Motor neuron (in vitro differentiated cells): ENCODE data around the gene HTR3C. TPM values are rescaled to one million over a fixed set of nuclear protein-coding genes. Genes with fewer than 3 reads are reported as not detected.

Source experiments
- total RNA-seq, 8 experiments: library from RNA; unstranded; fragments of 300-600 nt; gene quantifications; 2 replicates each; pipeline versions ENCODE4 v1.2.3 to v1.2.4, GENCODE V29; 2022

HTR3C gene
- total RNA-seq, 8 experiments from 2014 or later: not detected

Other genes starting within 250 kb of the HTR3C start
- gene MAP6D1, start 227.5 kb upstream of the HTR3C start, total RNA-seq: 1 to 10 TPM in 7 of 8 experiments, not detected in 1; 1.2 to 4.4 (median 2.1) TPM
- gene PARL, start 168.2 kb upstream of the HTR3C start, total RNA-seq: 10 to 100 TPM; 33.7 to 68.8 (median 47.3) TPM
- 10 to 100 TPM; 25.7 to 93.7 (median 36.4) TPM for gene ABCC5, start 35.2 kb upstream of the HTR3C start, total RNA-seq
- gene HTR3D, start 21.3 kb upstream of the HTR3C start, total RNA-seq: not detected
- under 1 TPM in 7 of 8 experiments, not detected in 1; 0.05 to 0.49 (median 0.25) TPM for gene HTR3E, start 44.0 kb downstream of the HTR3C start, total RNA-seq
- 10 to 100 TPM; 24.7 to 60.9 (median 37.4) TPM for gene EIF2B5, start 82.3 kb downstream of the HTR3C start, total RNA-seq
- gene DVL3, start 102.3 kb downstream of the HTR3C start, total RNA-seq: 10 to 100 TPM; 23.1 to 64.8 (median 34.6) TPM
- gene AP2M1, start 121.8 kb downstream of the HTR3C start, total RNA-seq: 100 to 1,000 TPM; 218 to 443 (median 274) TPM
- 10 to 100 TPM; 21.6 to 67.9 (median 40.6) TPM for gene ABCF3, start 133.2 kb downstream of the HTR3C start, total RNA-seq
- gene VWA5B2, start 176.5 kb downstream of the HTR3C start, total RNA-seq: 1 to 10 TPM in 5 of 8 experiments, under 1 TPM in 3; 0.36 to 3.3 (median 1.7) TPM
- gene ALG3, start 195.9 kb downstream of the HTR3C start, total RNA-seq: 10 to 100 TPM; 19.9 to 65.3 (median 42.0) TPM
- 10 to 100 TPM in 2 of 8 experiments, 1 to 10 TPM in 6; 4.6 to 15.0 (median 8.0) TPM for gene EEF1AKMT4, start 196.6 kb downstream of the HTR3C start, total RNA-seq
- 10 to 100 TPM in 1 of 8 experiments, 1 to 10 TPM in 4, under 1 TPM in 1, not detected in 2; 0.31 to 16.2 (median 6.5) TPM for gene CAMK2N2, start 208.5 kb downstream of the HTR3C start, total RNA-seq
- gene ECE2, start 223.0 kb downstream of the HTR3C start, total RNA-seq: 1 to 10 TPM in 1 of 8 experiments, under 1 TPM in 6, not detected in 1; 0.05 to 1.1 (median 0.46) TPM
- 100 to 1,000 TPM; 130 to 248 (median 185) TPM for gene PSMD2, start 246.2 kb downstream of the HTR3C start, total RNA-seq